ENCODE data around the gene TKFC. TPM values are rescaled to one million over a fixed set of nuclear protein-coding genes. Genes with fewer than 3 reads are reported as not detected.

Gene TKFC
- total and polyA plus RNA-seq, 2 donors from 2014 or later, result 64.6 to 107 TPM

DNA sequence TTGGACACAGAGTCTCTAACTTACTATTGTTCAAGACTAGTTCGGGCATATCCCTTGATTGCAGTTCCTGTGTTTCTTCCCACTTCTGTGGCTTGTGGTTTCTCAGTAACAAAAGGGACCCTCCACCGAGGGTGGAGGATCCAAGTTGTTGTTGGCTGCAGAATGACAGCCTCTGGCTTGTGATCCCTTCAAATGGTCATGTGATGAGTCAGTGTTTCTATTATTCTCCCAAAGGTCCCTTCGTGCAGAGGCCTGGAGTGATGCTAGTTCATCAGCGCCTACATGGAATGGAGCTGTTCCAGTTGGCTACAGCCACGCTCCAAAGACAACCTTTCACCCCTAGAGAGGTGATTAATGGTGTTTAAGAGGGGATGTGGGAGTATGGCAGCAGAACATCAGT, 35.3 kb upstream of the TKFC start:
- FAIRE-seq, result no peak
- intact Hi-C loops (cut with DNase I), result no loop called here

DNA sequence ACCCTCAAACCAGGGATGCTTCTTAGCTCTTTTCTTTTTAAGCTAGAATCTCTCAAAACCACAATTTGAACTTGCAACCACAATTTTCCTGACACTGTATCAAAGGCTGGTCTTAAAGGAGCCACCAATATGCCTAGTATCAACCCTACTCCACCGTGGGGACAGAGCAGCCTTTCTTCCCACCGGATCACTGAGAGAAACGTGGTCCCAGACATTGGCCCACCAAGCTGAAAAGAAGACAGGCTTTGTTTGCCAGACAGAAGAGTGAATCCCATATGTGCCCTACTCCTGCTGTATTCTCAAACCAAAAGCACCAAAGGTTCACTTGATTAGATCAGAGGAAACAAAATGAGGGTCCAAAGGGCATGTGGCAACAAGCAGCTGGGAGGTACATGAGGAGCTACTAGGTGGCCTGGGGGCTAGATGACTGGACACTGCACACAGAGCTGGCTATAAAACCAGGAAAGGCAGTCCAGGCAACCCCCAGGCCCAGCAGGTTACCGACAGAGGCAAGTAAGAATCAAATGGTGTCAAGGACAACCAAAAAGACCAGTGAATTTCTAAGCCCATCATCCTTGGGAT, 34.3 kb upstream of the TKFC start:
- H3K27ac ChIP-seq (ENCODE audit: low read depth in 2 of 2, low read length in 2 of 2), result no peak overlapping the region
- no peak overlapping the region for H3K9ac ChIP-seq (ENCODE audit: low read length in 3 of 3)
- no peaks in the 10 kb centered on the region for H3K9me3 ChIP-seq (ENCODE audit: control insufficient read depth in 2 of 3, insufficient read depth in 1 of 3, low read length in 3 of 3)
- intact Hi-C loops (cut with DNase I), result no loop called here
- FAIRE-seq (no peak), DNase-seq (peak in 1 of 5 donors; percentile 18)
- H3K36me3 ChIP-seq (ENCODE audit: control insufficient read depth in 2 of 3, insufficient read depth in 3 of 3, low read length in 3 of 3), result peaks cover 13 to 39% (median 27%) of the 10 kb centered on the region in 3 donors
- no peak overlapping the region for H3K4me3 ChIP-seq (ENCODE audit: low read length in 3 of 3)
- TF ChIP-seq, protein P1, sequence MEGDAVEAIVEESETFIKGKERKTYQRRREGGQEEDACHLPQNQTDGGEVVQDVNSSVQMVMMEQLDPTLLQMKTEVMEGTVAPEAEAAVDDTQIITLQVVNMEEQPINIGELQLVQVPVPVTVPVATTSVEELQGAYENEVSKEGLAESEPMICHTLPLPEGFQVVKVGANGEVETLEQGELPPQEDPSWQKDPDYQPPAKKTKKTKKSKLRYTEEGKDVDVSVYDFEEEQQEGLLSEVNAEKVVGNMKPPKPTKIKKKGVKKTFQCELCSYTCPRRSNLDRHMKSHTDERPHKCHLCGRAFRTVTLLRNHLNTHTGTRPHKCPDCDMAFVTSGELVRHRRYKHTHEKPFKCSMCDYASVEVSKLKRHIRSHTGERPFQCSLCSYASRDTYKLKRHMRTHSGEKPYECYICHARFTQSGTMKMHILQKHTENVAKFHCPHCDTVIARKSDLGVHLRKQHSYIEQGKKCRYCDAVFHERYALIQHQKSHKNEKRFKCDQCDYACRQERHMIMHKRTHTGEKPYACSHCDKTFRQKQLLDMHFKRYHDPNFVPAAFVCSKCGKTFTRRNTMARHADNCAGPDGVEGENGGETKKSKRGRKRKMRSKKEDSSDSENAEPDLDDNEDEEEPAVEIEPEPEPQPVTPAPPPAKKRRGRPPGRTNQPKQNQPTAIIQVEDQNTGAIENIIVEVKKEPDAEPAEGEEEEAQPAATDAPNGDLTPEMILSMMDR (IDR thresholded peaks at IDR 0.05; ENCODE audit: borderline replicate concordance, extremely low read depth, insufficient read depth), result no peak
- H3K4me1 ChIP-seq (ENCODE audit: control insufficient read depth in 2 of 3, insufficient read depth in 2 of 3, low read depth in 1 of 3, low read length in 3 of 3), result peaks cover 0 to 5% (median 0%) of the 10 kb centered on the region in 3 donors
- no peaks in the 10 kb centered on the region for H3K27me3 ChIP-seq (ENCODE audit: control insufficient read depth, insufficient read depth, low read length)

More for the DNA sequence above, 35.3 kb upstream of the TKFC start:
- H3K36me3 ChIP-seq (ENCODE audit: control insufficient read depth in 2 of 3, insufficient read depth in 3 of 3, low read length in 3 of 3), result peaks cover 13 to 35% (median 22%) of the 10 kb centered on the region in 3 donors
- H3K9me3 ChIP-seq (ENCODE audit: control insufficient read depth in 2 of 3, insufficient read depth in 1 of 3, low read length in 3 of 3), result no peaks in the 10 kb centered on the region
- TF ChIP-seq, protein P1 (IDR thresholded peaks at IDR 0.05; ENCODE audit: borderline replicate concordance, extremely low read depth, insufficient read depth), result no peak
- peak in 4 of 5 donors; percentile 45 to 74 (median 58) for DNase-seq
- H3K4me1 ChIP-seq (ENCODE audit: control insufficient read depth in 2 of 3, insufficient read depth in 2 of 3, low read depth in 1 of 3, low read length in 3 of 3), result peaks cover 0 to 8% (median 0%) of the 10 kb centered on the region in 3 donors
- H3K27me3 ChIP-seq (ENCODE audit: control insufficient read depth, insufficient read depth, low read length), result no peaks in the 10 kb centered on the region
- H3K9ac ChIP-seq (ENCODE audit: low read length in 3 of 3), result no peak overlapping the region
- no peak overlapping the region for H3K27ac ChIP-seq (ENCODE audit: low read depth in 2 of 2, low read length in 2 of 2)
- H3K4me3 ChIP-seq (ENCODE audit: low read length in 3 of 3), result no peak overlapping the region

DNA sequence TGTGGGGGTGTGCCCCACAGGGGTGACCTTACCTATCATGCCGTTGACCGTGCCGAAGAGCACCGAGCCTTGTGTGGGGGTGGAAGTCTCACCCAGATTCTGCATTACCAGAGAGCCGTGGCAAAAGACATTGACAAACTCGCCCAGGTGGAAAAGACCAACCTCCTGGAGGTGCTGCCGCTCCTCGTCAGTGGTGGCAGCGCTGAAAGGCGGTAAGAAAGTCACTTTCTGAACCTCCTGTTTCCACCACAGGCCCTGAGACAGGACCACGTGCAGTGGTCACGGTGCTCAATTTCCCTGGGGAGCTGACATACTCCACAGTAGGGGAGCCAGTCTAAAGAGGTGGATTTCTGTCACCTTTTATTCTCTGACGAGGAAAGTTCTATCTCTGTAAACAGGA, 30.5 kb upstream of the TKFC start:
- Histone ChIP-seq H3K27me3 (ENCODE audit: control insufficient read depth, insufficient read depth, low read length) (no peaks in the 10 kb centered on the region), H3K9me3 (ENCODE audit: control insufficient read depth in 2 of 3, insufficient read depth in 1 of 3, low read length in 3 of 3) (no peaks in the 10 kb centered on the region), H3K4me3 (ENCODE audit: low read length in 3 of 3) (no peak overlapping the region), H3K4me1 (ENCODE audit: control insufficient read depth in 2 of 3, insufficient read depth in 2 of 3, low read depth in 1 of 3, low read length in 3 of 3) (no peaks in the 10 kb centered on the region), H3K36me3 (ENCODE audit: control insufficient read depth in 2 of 3, insufficient read depth in 3 of 3, low read length in 3 of 3) (peaks cover 13 to 62% (median 38%) of the 10 kb centered on the region in 3 donors), H3K27ac (ENCODE audit: low read depth in 2 of 2, low read length in 2 of 2) (no peak overlapping the region), H3K9ac (ENCODE audit: low read length in 3 of 3) (no peak overlapping the region)
- DNase-seq (no peak), FAIRE-seq (no peak)
- intact Hi-C loops (cut with DNase I), result no loop called here
- TF ChIP-seq, protein P1 (IDR thresholded peaks at IDR 0.05; ENCODE audit: borderline replicate concordance, extremely low read depth, insufficient read depth), result no peak

All from kidney (tissue), 14 donors.